Hippocampal formation (tissue), 2 donors: ENCODE data around the gene MAGEB16.

ENCODE experiments used
- DNase-seq, 2 donors: peaks; one replicate each; lab custom pipeline; 2025; lab: John Stamatoyannopoulos, UW

Gene MAGEB16

DNA sequence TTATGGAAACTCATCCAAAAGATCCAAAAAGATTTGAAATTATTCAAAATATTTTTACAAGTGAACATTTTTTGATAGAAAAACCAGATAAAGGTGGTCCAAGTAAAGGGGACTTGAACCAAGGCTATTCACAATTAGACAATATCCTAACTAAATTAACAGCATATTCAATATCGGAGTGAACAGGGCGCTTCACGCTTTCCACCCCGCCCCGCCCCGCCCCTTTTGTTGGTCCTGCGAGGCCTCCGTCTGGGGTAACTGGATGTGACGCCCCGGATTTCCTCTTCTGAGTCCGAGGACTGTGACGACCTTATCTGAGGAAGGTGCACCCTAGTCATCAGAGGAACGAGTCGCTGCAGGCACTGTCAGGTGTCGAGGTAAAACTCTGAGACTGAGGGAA lies at the start of gene MAGEB16:
TSS of gene MAGEB16 (plus strand) at position 301 of the 400 bp plus-strand sequence. CDS start 3,855 bp downstream, outside the sequence.
- DNase-seq = no peak

- no peak for DNase-seq
Observed at GRCh38 chrX:35773958-35774564, 24.1 kb upstream of the MAGEB16 start.

DNA sequence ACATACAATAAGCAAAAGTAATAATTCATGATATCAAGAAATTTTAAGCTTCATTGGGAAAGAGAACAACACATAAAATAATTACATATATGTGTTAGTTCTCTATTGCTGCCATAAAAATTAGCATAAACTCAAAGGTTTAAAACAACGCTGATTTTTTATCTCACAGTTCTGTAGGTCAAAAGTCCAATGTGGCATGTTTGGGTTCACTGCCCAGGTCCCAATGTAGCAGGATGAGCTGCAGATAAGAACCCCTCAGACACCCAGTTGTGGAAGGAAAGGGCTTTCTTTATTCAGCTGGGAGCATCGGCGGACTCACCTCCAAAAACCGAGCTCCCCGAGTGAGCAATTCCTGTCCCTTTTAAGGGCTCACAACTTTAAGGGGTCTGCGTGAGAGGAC lies 13.1 kb upstream of the MAGEB16 start:
- DNase-seq = no peak

DNA sequence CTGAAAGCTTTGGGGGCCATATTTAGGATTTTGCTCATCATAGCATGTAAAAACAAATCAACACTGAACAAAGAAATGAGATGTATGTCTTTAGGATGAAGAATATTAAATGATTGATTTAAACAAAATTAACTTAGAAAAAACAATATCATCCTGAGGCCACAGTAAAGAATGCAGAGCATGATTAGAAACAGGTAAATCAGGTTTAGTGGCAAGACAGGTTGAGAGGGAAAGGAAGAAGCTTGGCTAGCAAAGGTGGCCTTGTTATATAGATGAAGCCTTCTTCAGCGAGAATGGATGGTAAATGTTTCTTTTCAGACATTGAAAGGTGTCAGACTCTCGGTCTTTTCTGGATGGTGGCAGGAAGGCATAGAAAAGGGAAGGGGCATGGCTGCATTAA lies 11.9 kb upstream of the MAGEB16 start:
- DNase-seq = no peak

DNA sequence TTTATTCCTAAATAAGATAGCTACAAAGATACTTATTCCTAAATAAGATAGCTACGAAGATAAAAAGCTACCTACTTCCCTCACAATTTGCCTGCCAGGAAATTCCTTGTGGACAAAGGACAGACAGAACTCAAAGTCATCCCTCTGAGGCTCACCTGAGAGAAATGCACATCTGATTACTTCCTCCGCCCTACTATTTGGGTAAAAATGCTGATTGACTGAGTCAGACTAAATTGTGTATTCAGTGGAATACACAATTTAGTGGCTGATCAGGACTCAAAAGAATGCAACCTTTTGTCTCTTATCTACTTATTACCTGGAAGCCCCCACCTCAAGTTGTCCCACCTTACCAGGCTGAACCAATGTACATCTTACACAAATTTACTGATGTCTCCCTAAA lies 10.3 kb upstream of the MAGEB16 start:
- DNase-seq = no peak

- DNase-seq = no peak
Observed at GRCh38 chrX:35800474-35800873, 2.3 kb downstream of the MAGEB16 start.

GRCh38 chrX:35809781-35810180 lies 11.6 kb downstream of the MAGEB16 start:
- DNase-seq = no peak

DNA sequence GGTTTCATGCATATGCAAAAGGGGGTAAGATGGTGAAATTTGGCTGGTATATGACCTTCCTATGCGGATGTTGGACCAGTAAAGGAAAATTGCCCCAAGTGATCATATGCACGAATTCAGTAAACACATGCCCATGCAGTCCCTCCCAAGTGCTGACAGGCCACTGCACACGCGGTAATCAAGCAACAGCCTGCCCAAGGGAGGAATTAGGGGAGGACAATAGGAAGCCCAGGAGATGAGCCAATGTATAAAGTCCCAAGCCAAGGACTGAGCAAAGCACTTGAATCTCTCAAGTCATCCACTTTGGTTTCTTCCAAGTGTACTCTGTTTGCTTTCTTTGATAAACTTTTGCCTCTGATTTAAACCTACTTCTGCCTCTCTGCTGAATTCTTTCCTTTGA lies 21.1 kb downstream of the MAGEB16 start:
- no peak for DNase-seq

GRCh38 chrX:35826503-35826902 lies 28.4 kb downstream of the MAGEB16 start:
- DNase-seq = no peak

- DNase-seq = no peak
Observed at GRCh38 chrX:35829501-35829900, 31.4 kb downstream of the MAGEB16 start.

- no peak for DNase-seq
Observed at GRCh38 chrX:35841872-35842271, 43.7 kb downstream of the MAGEB16 start.

DNA sequence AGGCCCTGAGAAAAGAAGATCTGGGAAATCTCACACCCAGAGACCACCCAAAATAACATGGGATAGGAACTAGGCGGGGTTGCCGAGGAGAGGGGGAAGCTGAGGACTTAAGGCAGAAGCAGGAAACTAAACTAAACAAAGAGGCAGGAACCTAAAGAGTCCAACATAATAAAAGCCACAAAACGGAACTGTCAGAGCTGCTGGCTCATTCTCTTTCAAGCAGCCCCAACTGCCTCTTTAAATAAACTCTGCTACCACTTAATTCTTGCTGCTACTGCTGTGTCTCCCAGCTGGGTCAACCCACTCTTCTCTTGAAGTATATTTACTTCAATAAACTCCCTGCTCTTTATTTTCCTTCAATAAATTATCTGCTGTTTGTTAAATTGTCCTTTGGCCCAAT lies 44.5 kb downstream of the MAGEB16 start:
- DNase-seq = no peak

DNA sequence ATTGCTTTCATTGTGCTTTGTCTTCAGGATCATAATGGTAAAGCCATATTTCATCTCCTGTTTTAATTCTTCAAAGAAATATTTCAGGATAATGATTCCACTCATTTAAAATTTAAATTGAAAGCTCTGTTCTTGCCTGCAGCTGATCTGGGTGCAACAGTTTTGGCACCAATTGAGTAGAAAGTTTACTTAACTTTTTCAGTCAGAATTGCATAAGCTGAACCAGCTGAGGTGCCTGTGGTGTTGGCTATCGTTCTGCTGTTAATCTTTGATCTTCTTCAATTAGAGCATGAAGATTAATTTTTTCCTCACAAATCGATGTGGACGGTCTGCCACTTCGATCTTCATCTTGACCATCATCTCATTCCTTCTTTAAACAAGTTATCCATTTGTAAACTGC lies 49.6 kb downstream of the MAGEB16 start:
- DNase-seq = no peak
